Osteocyte (in vitro differentiated cells): Measurements from ENCODE around the gene ZNF280D. TPM values are rescaled to one million over a fixed set of nuclear protein-coding genes. Genes with fewer than 3 reads are reported as not detected.

Experiments
- DNase-seq: peaks from one replicate; pipeline ENCODE4 v3.0.0; 2021; ENCODE audit warnings: mixed read lengths; ENCODE audit not compliant: unreplicated experiment; ENCODE audit errors: extremely low spot score
- H3K27ac Mint-ChIP-seq: one replicate; pipeline ENCODE4 v1.8.0; 2021; ENCODE audit warnings: mild to moderate bottlenecking, mixed read lengths; ENCODE audit not compliant: unreplicated experiment
- H3K27me3 Mint-ChIP-seq: one replicate; pipeline ENCODE4 v1.8.0; 2021; ENCODE audit warnings: mixed read lengths; ENCODE audit not compliant: unreplicated experiment
- H3K36me3 Mint-ChIP-seq: one replicate; pipeline ENCODE4 v1.8.0; 2021; ENCODE audit warnings: mixed read lengths; ENCODE audit not compliant: unreplicated experiment
- H3K4me1 Mint-ChIP-seq: one replicate; pipeline ENCODE4 v1.8.0; 2021; ENCODE audit warnings: mixed read lengths; ENCODE audit not compliant: unreplicated experiment
- H3K4me3 Mint-ChIP-seq: one replicate; pipeline ENCODE4 v1.8.0; 2021; ENCODE audit warnings: mild to moderate bottlenecking, moderate library complexity, mixed read lengths; ENCODE audit not compliant: unreplicated experiment
- H3K9me3 Mint-ChIP-seq: one replicate; pipeline ENCODE4 v1.8.0; 2021; ENCODE audit warnings: mixed read lengths; ENCODE audit not compliant: unreplicated experiment
- total RNA-seq: library from RNA; stranded (reverse); gene quantifications from 2 replicates; pipeline ENCODE4 v1.2.1, GENCODE V29; 2021
- TF ChIP-seq, protein P1 (sequence below): fragments of 200-600 bp; sonication (generic); IDR thresholded peaks from 2 replicates; pipeline ENCODE4 v1.5.0; 2021; ENCODE audit warnings: antibody characterized with exemption, mild to moderate bottlenecking, moderate library complexity

ZNF280D gene
- total RNA-seq, 1 donor from 2014 or later, result 16.1 TPM

GRCh38 chr15:56653107-56653506 is 80.2 kb downstream of the ZNF280D start:
- DNase-seq, result no peak
- no peaks in the 10 kb centered on the region for H3K4me1 Mint-ChIP-seq
- no peak overlapping the region for H3K4me3 Mint-ChIP-seq
- no peaks in the 10 kb centered on the region for H3K27me3 Mint-ChIP-seq
- TF ChIP-seq, protein P1, sequence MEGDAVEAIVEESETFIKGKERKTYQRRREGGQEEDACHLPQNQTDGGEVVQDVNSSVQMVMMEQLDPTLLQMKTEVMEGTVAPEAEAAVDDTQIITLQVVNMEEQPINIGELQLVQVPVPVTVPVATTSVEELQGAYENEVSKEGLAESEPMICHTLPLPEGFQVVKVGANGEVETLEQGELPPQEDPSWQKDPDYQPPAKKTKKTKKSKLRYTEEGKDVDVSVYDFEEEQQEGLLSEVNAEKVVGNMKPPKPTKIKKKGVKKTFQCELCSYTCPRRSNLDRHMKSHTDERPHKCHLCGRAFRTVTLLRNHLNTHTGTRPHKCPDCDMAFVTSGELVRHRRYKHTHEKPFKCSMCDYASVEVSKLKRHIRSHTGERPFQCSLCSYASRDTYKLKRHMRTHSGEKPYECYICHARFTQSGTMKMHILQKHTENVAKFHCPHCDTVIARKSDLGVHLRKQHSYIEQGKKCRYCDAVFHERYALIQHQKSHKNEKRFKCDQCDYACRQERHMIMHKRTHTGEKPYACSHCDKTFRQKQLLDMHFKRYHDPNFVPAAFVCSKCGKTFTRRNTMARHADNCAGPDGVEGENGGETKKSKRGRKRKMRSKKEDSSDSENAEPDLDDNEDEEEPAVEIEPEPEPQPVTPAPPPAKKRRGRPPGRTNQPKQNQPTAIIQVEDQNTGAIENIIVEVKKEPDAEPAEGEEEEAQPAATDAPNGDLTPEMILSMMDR, result no peak
- peaks cover 9% of the 10 kb centered on the region for H3K36me3 Mint-ChIP-seq
- H3K9me3 Mint-ChIP-seq, result no peaks in the 10 kb centered on the region
- no peak overlapping the region for H3K27ac Mint-ChIP-seq

DNA sequence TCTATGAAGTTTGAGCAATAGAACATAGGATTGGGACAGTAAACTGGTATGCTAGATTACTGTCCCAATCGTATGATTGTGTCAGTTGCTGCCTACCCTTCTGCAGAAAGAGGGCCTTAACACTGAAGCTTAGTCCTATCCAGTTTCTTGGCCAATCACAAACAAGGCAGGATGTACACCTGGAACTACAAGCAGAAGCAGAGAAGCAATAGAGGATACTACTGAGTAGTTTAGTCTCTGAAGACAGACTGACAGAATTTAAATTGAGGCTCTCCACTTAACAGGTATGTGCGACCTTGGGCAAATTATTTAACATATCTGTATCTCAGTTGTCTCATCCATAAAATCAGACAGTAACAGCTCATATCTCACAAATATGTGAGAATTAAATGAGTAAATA is 85.0 kb downstream of the ZNF280D start:
- peaks cover 3% of the 10 kb centered on the region for H3K36me3 Mint-ChIP-seq
- no peak for DNase-seq
- no peaks in the 10 kb centered on the region for H3K27me3 Mint-ChIP-seq
- H3K9me3 Mint-ChIP-seq, result no peaks in the 10 kb centered on the region
- TF ChIP-seq, protein P1, result no peak
- H3K4me3 Mint-ChIP-seq, result no peak overlapping the region
- no peak overlapping the region for H3K27ac Mint-ChIP-seq
- no peaks in the 10 kb centered on the region for H3K4me1 Mint-ChIP-seq

DNA sequence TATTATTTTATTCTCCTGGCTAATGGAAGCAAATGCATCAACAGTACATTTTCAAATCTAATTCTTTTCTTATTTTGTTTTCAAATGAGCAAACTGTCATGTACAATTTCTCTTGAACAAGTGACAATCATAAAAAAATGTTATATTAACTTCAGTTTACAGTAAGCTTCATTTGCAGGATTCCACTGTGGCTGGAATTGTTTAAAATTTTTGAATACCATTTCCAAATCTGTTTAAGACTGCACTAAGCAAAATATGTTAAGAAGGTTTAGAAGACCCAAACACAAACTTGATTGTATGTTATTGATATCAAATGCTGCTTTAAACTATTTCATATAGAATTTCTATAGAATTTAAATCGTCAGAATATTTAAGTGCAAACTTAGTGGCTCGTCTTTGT is 92.8 kb downstream of the ZNF280D start:
- Mint-ChIP-seq H3K9me3 (no peaks in the 10 kb centered on the region), H3K36me3 (no peaks in the 10 kb centered on the region), H3K4me3 (no peak overlapping the region), H3K4me1 (no peaks in the 10 kb centered on the region), H3K27me3 (no peaks in the 10 kb centered on the region), H3K27ac (no peak overlapping the region)
- TF ChIP-seq, protein P1, result no peak
- DNase-seq, result no peak

DNA sequence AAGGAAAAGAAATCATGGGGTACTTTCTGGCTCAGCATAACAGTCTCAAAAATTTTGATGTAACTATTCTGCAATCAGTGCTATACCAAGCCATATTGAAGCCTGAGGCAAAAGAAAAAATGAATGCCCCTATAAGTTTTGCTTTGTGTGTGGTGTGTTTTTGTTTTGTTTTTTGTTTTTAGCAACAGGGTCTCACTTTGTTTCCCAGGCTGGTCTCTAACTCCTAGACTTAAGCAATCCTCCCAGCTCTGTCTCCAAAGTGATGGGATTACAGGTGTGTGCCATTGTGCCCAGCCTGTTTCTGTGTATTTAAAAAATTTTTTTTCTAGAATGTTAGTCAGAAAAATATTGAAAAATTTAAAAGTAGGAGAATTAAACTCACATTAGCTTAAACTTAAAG is 93.2 kb downstream of the ZNF280D start:
- Mint-ChIP-seq H3K36me3 (no peaks in the 10 kb centered on the region), H3K27ac (no peak overlapping the region), H3K4me1 (no peaks in the 10 kb centered on the region), H3K4me3 (no peak overlapping the region), H3K9me3 (no peaks in the 10 kb centered on the region), H3K27me3 (no peaks in the 10 kb centered on the region)
- TF ChIP-seq, protein P1, result no peak
- DNase-seq, result no peak

DNA sequence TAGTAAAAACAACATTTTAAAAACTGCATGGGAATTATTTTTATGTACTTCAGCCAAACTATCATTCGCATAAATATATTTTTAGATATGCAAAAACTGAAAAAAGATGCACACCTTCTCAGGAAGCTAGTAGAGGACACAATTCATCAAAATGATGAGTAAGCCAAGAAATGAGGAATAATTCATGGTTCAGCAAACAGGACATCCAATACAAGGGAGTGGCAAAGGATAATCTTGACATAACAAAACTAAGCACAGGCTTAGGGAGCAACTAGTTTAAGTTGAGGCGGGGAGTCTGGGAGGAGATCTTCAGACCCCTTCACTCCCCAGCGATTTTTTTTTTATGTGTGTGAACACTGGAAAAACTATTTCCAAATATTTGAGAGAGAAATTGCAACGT is 93.7 kb downstream of the ZNF280D start:
- DNase-seq, result no peak
- TF ChIP-seq, protein P1, result no peak
- H3K4me1 Mint-ChIP-seq, result no peaks in the 10 kb centered on the region
- H3K27me3 Mint-ChIP-seq, result no peaks in the 10 kb centered on the region
- H3K4me3 Mint-ChIP-seq, result no peak overlapping the region
- H3K9me3 Mint-ChIP-seq, result no peaks in the 10 kb centered on the region
- H3K27ac Mint-ChIP-seq, result no peak overlapping the region
- no peaks in the 10 kb centered on the region for H3K36me3 Mint-ChIP-seq
